OCI-LY3 (cell line): ENCODE measurements around the gene BBS7.

ENCODE experiments used
- CTCF ChIP-seq: fragments of 200-600, 300-600 bp; sonication (generic); IDR thresholded peaks from 2 replicates; pipeline ENCODE4 v1.5.1; 2014; ENCODE audit warnings: antibody characterized with exemption, low read length, low read depth
- EZH2phosphoT487 ChIP-seq: fragments of 200-600 bp; shearing (Covaris generic); IDR thresholded peaks from 2 replicates; pipeline ENCODE4 v1.6.1; 2018; ENCODE audit warnings: antibody characterized with exemption, mixed run types, low read depth

GRCh38 chr4:121898150-121898549 lies 27.9 kb upstream of the BBS7 start:
- no peak for TF ChIP-seq EZH2phosphoT487
- TF ChIP-seq CTCF: 0 out of 2 replicates have a peak, but pooled peaks have one; percentile 4
